H1 (cell line): ENCODE results near the gene TIMP3. TPM values are rescaled to one million over a fixed set of nuclear protein-coding genes. Genes with fewer than 3 reads are reported as not detected.

ENCODE experiments used
- ASH2L ChIP-seq: fragments of 200-600, 300-600 bp; sonication (generic); IDR thresholded peaks from one replicate; pipeline ENCODE4 v1.7.1; 2017; ENCODE audit warnings: low read length
- BCL11A ChIP-seq, 2 experiments: IDR thresholded peaks; one replicate each; pipeline ENCODE4 v1.6.1; 2011; ENCODE audit warnings: low read depth in 2 of 2, low read length in 2 of 2, mild to moderate bottlenecking in 2 of 2
- CEBPB ChIP-seq: IDR thresholded peaks from 2 replicates; pipeline ENCODE4 v1.6.1; 2012; ENCODE audit warnings: low read depth, low read length
- TAF7 ChIP-seq: optimal IDR thresholded peaks from 2 replicates; pipeline ENCODE3; 2011; ENCODE audit warnings: low read depth, mild to moderate bottlenecking, inconsistent platforms, low read length, moderate library complexity, borderline replicate concordance
- polyA plus RNA-seq, 7 experiments: library from polyadenylated mRNA; depleted of rRNA in 3 of 7; stranded (reverse) in 5 of 7; unstranded in 2 of 7; fragments of >200 nt in 5 of 7; fragments of 200-250 nt in 2 of 7; gene quantifications; 1 replicate in 5 of 7; 2 replicates in 1 of 7; 4 replicates in 1 of 7; pipeline versions ENCODE4 v1.2.1 to v1.2.3, GENCODE V29; 2011 to 2013; ENCODE audit warnings: missing spikeins in 2 of 7, mixed read lengths in 2 of 7
- total RNA-seq: library from RNA; stranded (reverse); fragmentation: NEBNext Ultra II Directional; extraction: Animal tissue kit (Norgen Biotek cat#: 25700); gene quantifications from 2 replicates; pipeline ENCODE4 v1.2.1, GENCODE V29; 2021
- TF ChIP-seq, protein P1 (sequence below): IDR thresholded peaks from 2 replicates; pipeline ENCODE4 v1.6.1; 2011; ENCODE audit warnings: low read depth, mild to moderate bottlenecking, low read length; ENCODE audit not compliant: insufficient read depth

Gene TIMP3
- total and polyA plus RNA-seq, 2 of the 8 experiments (the other 6 are each of a cell fraction or from before 2014, with no cell fraction given), result 1.3 to 4.7 TPM

DNA sequence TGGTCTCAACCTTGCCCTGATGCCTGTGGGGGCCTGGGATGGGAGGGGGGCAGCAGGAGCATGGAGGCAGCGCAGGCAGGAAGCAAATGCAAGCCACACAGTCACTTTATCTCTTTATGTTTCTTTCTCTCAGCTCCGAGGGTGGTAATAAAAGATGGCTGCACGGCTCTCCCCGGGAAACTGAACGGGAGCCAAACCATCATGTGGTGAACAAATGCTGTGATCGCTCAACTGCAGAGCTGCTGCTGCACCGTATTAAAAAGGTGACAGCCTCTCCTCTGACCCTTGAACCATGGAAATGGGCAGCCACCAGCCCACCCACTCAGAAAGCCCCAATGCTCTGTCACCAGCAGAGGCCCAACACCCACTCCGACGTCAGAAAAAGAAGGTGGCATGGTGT is 110.0 kb downstream of the TIMP3 start (continued):
- TF ChIP-seq, protein P1, sequence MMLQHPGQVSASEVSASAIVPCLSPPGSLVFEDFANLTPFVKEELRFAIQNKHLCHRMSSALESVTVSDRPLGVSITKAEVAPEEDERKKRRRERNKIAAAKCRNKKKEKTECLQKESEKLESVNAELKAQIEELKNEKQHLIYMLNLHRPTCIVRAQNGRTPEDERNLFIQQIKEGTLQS, result no peak
- TF ChIP-seq ASH2L (no peak), BCL11A (IDR thresholded peaks at IDR 0.05; ENCODE audit: low read depth in 2 of 2, low read length in 2 of 2) (no peak), TAF7 (no peak), CEBPB (no peak)
